Panc1 (cell line): ENCODE measurements around the gene NADSYN1. TPM values are rescaled to one million over a fixed set of nuclear protein-coding genes. Genes with fewer than 3 reads are reported as not detected.

Source experiments
- ATAC-seq: fragments of 200-7000 bp; cut with Tn5 transposase; 2 replicates; pipeline ENCODE4 v1.9.1; 2020; ENCODE audit warnings: mild to moderate bottlenecking, moderate library complexity
- BruUV-seq: library from RNA; stranded (reverse); fragments of 400-500 nt; replicated peaks from 2 replicates; lab custom pipeline; 2021; lab: Mats Ljungman, UMichigan
- CTCF ChIA-PET: fragments of 300-600 bp; sonication (Branson Sonifier 250); formaldehyde crosslinking; loops from one replicate; lab custom pipeline; 2022; ENCODE audit warnings: antibody characterized with exemption; lab: Charles Lee
- POLR2A ChIA-PET: fragments of 300-600 bp; sonication (Branson Sonifier 250); formaldehyde crosslinking; loops from one replicate; lab custom pipeline; 2022; ENCODE audit warnings: antibody characterized with exemption; lab: Charles Lee
- DNase-seq: peaks from one replicate; pipeline ENCODE4 v3.0.0-alpha.2; 2010; ENCODE audit warnings: low read depth, low spot score
- H3K27ac ChIP-seq: 2 replicates; pipeline ENCODE4 v1.5.1; 2011; ENCODE audit warnings: mild to moderate bottlenecking, low read length, inconsistent platforms
- H3K27me3 ChIP-seq: fragments of 200-500 bp; sonication (Bioruptor generic); 2 replicates; pipeline ENCODE4 v1.6.0; 2014; ENCODE audit warnings: low read length, inconsistent platforms; ENCODE audit not compliant: control insufficient read depth, insufficient read depth
- H3K36me3 ChIP-seq: fragments of 200-500 bp; sonication (Bioruptor generic); 2 replicates; pipeline ENCODE4 v1.5.1; 2014; ENCODE audit warnings: inconsistent platforms, mild to moderate bottlenecking, low read length, moderate library complexity; ENCODE audit not compliant: control insufficient read depth, insufficient read depth
- H3K4me1 ChIP-seq: 2 replicates; pipeline ENCODE4 v1.5.1; 2011; ENCODE audit warnings: inconsistent platforms, mild to moderate bottlenecking, low read length, moderate library complexity; ENCODE audit not compliant: control insufficient read depth, insufficient read depth
- H3K4me3 ChIP-seq, 2 experiments: 2 replicates each; pipeline ENCODE4 v1.5.1; 2011 to 2012; ENCODE audit warnings: low read depth in 2 of 2, low read length in 2 of 2, mild to moderate bottlenecking in 2 of 2, inconsistent platforms in 1 of 2, moderate library complexity in 1 of 2
- H3K9me3 ChIP-seq: fragments of 200-500 bp; sonication (Bioruptor generic); 2 replicates; pipeline ENCODE4 v1.5.1; 2014; ENCODE audit warnings: low read depth, mild to moderate bottlenecking, inconsistent platforms, low read length, moderate library complexity; ENCODE audit not compliant: control insufficient read depth, insufficient read depth
- POLR2AphosphoS5 ChIP-seq: IDR thresholded peaks from 2 replicates; pipeline ENCODE4 v1.6.1; 2012; ENCODE audit warnings: mild to moderate bottlenecking, low read depth, low read length, moderate library complexity
- SIN3A ChIP-seq: IDR thresholded peaks from 2 replicates; pipeline ENCODE4 v1.6.1; 2012; ENCODE audit warnings: low read depth, mild to moderate bottlenecking, low read length, moderate library complexity, borderline replicate concordance; ENCODE audit not compliant: insufficient read depth
- TCF7L2 ChIP-seq: IDR thresholded peaks from 2 replicates; pipeline ENCODE4 v1.6.1; 2011; ENCODE audit warnings: mild to moderate bottlenecking, low read depth, low read length, inconsistent platforms
- in situ Hi-C: cut with HindIII; loops from 2 replicates; pipeline ENCODE4 v1.10.0; 2016; ENCODE audit warnings: low sequenced_read_pairs, low pct_unique_long_range_greater_than_20kb
- intact Hi-C: fragments of 100-400 bp; cut with micrococcal nuclease; formaldehyde crosslinking; loops from one replicate; pipeline ENCODE4 v1.10.0; 2022; ENCODE audit not compliant: unreplicated experiment
- total RNA-seq: library from RNA; stranded (reverse); gene quantifications from one replicate; pipeline ENCODE4 v1.2.1, GENCODE V29; 2021; ENCODE audit not compliant: unreplicated experiment
- TF ChIP-seq, protein P1 (sequence below), 2 experiments: IDR thresholded peaks; 2 replicates each; pipeline ENCODE4 v1.6.1; 2011 to 2012; ENCODE audit warnings: low read depth in 2 of 2, control low read depth in 1 of 2, low read length in 1 of 2, mild to moderate bottlenecking in 1 of 2, moderate library complexity in 1 of 2; ENCODE audit not compliant: insufficient read depth in 1 of 2
- TF ChIP-seq, protein P2 (sequence below): fragments of 450-650 bp; IDR thresholded peaks from 2 replicates; pipeline ENCODE4 v1.5.1; 2017; ENCODE audit warnings: mild to moderate bottlenecking

The NADSYN1 gene
- total RNA-seq, 1 experiment from 2014 or later: 76.1 TPM

DNA sequence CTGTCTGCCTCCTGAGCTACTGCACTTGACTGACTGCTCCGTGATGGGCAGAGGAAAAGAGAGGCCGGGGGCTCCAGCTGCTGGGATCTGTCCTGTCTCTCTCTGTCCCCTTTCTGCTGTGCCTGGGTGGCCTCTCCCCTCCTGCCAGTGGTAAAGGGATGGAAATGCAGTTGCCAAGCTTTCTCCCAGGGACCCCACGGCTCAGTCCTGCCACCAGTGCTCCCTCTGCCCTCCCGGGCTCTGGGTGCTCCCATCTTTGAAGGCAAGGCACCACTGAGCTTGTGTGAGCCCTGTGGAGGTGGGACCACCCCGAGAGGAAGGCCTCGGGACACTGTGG lies 32.0 kb downstream of the NADSYN1 start:
- Histone ChIP-seq H3K27me3 (no peaks in the 10 kb centered on the region), H3K4me3 (no peak overlapping the region), H3K4me1 (peaks cover 10% of the 10 kb centered on the region; the same call in 1 of the 2 replicates), H3K27ac (no peak overlapping the region), H3K9me3 (no peaks in the 10 kb centered on the region), H3K36me3 (peaks cover 5% of the 10 kb centered on the region; the same call in 1 of the 2 replicates)
- no TSS peak for BruUV-seq
- DNase-seq: no peak
- no peak for ATAC-seq
- in situ Hi-C loops (no loop called here), intact Hi-C loops (no loop called here)
- ChIA-PET CTCF (no interaction called here), POLR2A (no interaction called here)
- TF ChIP-seq SIN3A (no peak), POLR2AphosphoS5 (no peak), TCF7L2 (no peak)
- TF ChIP-seq, protein P1, sequence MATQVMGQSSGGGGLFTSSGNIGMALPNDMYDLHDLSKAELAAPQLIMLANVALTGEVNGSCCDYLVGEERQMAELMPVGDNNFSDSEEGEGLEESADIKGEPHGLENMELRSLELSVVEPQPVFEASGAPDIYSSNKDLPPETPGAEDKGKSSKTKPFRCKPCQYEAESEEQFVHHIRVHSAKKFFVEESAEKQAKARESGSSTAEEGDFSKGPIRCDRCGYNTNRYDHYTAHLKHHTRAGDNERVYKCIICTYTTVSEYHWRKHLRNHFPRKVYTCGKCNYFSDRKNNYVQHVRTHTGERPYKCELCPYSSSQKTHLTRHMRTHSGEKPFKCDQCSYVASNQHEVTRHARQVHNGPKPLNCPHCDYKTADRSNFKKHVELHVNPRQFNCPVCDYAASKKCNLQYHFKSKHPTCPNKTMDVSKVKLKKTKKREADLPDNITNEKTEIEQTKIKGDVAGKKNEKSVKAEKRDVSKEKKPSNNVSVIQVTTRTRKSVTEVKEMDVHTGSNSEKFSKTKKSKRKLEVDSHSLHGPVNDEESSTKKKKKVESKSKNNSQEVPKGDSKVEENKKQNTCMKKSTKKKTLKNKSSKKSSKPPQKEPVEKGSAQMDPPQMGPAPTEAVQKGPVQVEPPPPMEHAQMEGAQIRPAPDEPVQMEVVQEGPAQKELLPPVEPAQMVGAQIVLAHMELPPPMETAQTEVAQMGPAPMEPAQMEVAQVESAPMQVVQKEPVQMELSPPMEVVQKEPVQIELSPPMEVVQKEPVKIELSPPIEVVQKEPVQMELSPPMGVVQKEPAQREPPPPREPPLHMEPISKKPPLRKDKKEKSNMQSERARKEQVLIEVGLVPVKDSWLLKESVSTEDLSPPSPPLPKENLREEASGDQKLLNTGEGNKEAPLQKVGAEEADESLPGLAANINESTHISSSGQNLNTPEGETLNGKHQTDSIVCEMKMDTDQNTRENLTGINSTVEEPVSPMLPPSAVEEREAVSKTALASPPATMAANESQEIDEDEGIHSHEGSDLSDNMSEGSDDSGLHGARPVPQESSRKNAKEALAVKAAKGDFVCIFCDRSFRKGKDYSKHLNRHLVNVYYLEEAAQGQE (IDR thresholded peaks at IDR 0.05; ENCODE audit: insufficient read depth in 1 of 2, low read depth in 2 of 2, low read length in 1 of 2): no peak
- TF ChIP-seq, protein P2, sequence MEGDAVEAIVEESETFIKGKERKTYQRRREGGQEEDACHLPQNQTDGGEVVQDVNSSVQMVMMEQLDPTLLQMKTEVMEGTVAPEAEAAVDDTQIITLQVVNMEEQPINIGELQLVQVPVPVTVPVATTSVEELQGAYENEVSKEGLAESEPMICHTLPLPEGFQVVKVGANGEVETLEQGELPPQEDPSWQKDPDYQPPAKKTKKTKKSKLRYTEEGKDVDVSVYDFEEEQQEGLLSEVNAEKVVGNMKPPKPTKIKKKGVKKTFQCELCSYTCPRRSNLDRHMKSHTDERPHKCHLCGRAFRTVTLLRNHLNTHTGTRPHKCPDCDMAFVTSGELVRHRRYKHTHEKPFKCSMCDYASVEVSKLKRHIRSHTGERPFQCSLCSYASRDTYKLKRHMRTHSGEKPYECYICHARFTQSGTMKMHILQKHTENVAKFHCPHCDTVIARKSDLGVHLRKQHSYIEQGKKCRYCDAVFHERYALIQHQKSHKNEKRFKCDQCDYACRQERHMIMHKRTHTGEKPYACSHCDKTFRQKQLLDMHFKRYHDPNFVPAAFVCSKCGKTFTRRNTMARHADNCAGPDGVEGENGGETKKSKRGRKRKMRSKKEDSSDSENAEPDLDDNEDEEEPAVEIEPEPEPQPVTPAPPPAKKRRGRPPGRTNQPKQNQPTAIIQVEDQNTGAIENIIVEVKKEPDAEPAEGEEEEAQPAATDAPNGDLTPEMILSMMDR: no peak

DNA sequence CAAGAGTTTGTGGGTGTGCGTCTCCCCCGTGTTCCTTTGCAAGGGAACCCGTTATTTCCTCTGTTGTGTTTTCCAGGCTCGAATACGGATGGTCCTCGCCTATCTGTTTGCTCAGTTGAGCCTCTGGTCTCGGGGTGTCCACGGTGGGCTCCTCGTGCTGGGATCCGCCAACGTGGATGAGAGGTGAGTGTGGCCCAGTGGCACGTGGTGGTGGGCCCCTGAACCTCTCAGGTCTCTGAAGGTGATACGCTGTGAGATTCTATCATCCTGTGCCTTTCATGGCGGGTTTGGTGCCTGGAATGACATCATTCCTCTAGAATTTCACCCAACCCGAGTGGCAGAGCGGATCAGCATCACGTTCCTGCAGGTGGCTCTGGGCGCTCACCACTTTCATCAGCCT lies 32.5 kb downstream of the NADSYN1 start:
- intact Hi-C loops (no loop called here), in situ Hi-C loops (no loop called here)
- no TSS peak for BruUV-seq
- H3K4me3 ChIP-seq: no peak overlapping the region
- ATAC-seq (no peak), DNase-seq (no peak)
- ChIA-PET CTCF (interaction anchor here (0.9 kb wide), 1 partner anchor 104 kb away, joined by 3 read pairs; no protein-coding TSS in a partner anchor), POLR2A (interaction anchor here (0.5 kb wide), 1 partner anchor 33 kb away, joined by 5 read pairs; the partner anchor contains the start of gene NADSYN1)
- no peaks in the 10 kb centered on the region for H3K9me3 ChIP-seq
- no peaks in the 10 kb centered on the region for H3K27me3 ChIP-seq
- H3K4me1 ChIP-seq: peaks cover 10% of the 10 kb centered on the region; the same call in 1 of the 2 replicates
- TF ChIP-seq TCF7L2 (no peak), POLR2AphosphoS5 (no peak), SIN3A (no peak)
- TF ChIP-seq, protein P2: no peak
- TF ChIP-seq, protein P1 (IDR thresholded peaks at IDR 0.05; ENCODE audit: insufficient read depth in 1 of 2, low read depth in 2 of 2, low read length in 1 of 2): no peak
- H3K36me3 ChIP-seq: peaks cover 5% of the 10 kb centered on the region; the same call in 1 of the 2 replicates
- H3K27ac ChIP-seq: no peak overlapping the region
